Measurements from ENCODE around the gene MAPK12.

DNA sequence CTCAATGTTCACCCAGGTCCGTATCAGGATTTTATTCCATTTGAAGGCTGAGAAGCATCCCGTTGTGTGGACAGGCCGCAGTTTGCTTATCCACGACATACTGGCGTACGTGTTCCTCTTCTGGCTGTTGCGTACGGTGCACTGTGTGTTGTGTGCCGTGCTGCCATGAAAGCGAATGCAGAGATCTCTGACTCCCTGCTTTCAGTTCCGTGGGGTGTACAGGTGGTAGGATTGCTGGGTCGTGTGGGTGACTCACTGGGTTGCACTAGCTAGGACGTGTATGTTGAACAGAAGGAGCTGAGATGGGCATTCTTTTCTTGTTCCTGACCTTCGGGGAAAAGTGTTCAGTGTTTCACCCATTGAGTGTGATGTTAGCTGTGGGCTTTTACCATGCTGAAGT is 50.3 kb downstream of the MAPK12 start:
- TF ChIP-seq RAD21 (IDR thresholded peaks at IDR 0.05) (no peak), CTCF (IDR thresholded peaks at IDR 0.05; ENCODE audit: low read depth, low read length, missing input control) (no peak), MAX (IDR thresholded peaks at IDR 0.05) (no peak)

Measured in liver (tissue), 3 donors.